Measurements from ENCODE around the gene PTK7. TPM values are rescaled to one million over a fixed set of nuclear protein-coding genes. Genes with fewer than 3 reads are reported as not detected.

Gene PTK7
- total and polyA plus RNA-seq, 2 donors (not counting 3 experiments of a cell fraction or from before 2014, with no cell fraction given), result 41.9 to 65.6 TPM

DNA sequence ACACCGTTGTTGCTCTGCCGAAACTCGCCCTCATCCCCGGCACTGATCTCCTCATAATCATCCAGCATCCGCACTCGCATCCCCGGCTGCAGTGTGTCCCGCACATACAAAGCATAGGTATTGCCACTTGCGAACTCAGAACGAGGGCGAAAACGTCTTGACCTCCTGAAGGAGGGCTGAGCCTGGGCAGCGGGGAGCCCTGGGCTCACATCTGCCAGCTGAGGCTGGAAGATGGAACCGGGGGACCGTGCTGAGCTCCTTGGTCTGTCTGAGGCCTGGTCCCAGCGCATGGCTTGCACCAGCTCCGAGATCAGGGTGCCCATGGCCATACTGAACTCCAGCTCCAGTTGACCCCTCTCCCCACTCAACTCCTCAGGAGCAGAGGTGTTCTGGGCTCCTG is 25.1 kb upstream of the PTK7 start:
- POLR2A ChIA-PET, result no interaction called here
- Histone ChIP-seq H3K36me3 (ENCODE audit: control insufficient read depth in 2 of 2, extremely low read depth in 1 of 2, insufficient read depth in 2 of 2, low read length in 2 of 2) (peaks cover 0 to 24% of the 10 kb centered on the region in 2 experiments), H2AFZ (ENCODE audit: low read depth, low read length) (no peak overlapping the region), H3K9me3 (replicated peaks; ENCODE audit: control insufficient read depth, insufficient read depth, low read length) (no peaks in the 10 kb centered on the region), H3K9me1 (replicated peaks; ENCODE audit: control insufficient read depth, extremely low read depth, insufficient read depth, low read length) (no peaks in the 10 kb centered on the region), H3K4me1 (ENCODE audit: control insufficient read depth, extremely low read depth, insufficient read depth, low read length) (peaks cover 8% of the 10 kb centered on the region), H3K79me2 (ENCODE audit: control insufficient read depth, insufficient read depth, low read length) (peaks cover 2% of the 10 kb centered on the region), H4K20me1 (replicated peaks; ENCODE audit: control insufficient read depth, extremely low read depth, insufficient read depth, low read length) (no peaks in the 10 kb centered on the region), H3K9ac (replicated peaks; ENCODE audit: extremely low read depth, insufficient read depth, low read length) (no peak overlapping the region), H3K4me3 (replicated peaks in 1 of 3; ENCODE audit: insufficient read depth in 1 of 3, low read depth in 1 of 3, low read length in 3 of 3) (no peak overlapping the region), H3K4me2 (ENCODE audit: insufficient read depth, low read length) (no peak overlapping the region), H3K27ac (ENCODE audit: insufficient read depth, low read depth, low read length) (no peak overlapping the region), H3K27me3 (ENCODE audit: control insufficient read depth in 2 of 2, insufficient read depth in 2 of 2, low read length in 2 of 2) (no peaks in the 10 kb centered on the region)
- CTCF ChIA-PET, result no interaction called here
- FAIRE-seq (no peak), DNase-seq (ENCODE audit: low read depth, low spot score) (no peak)
- TF ChIP-seq EZH2 (IDR thresholded peaks at IDR 0.05; ENCODE audit: borderline replicate concordance, low read depth, low read length, severe bottlenecking) (no peak), FOS (IDR thresholded peaks at IDR 0.05; ENCODE audit: borderline replicate concordance, insufficient read depth, low read length) (no peak), CTCF (IDR thresholded peaks at IDR 0.05; ENCODE audit: extremely low read depth in 1 of 2, insufficient read depth in 1 of 2, low read depth in 1 of 2, low read length in 2 of 2) (no peak), POLR2AphosphoS5 (IDR thresholded peaks at IDR 0.05; ENCODE audit: insufficient read depth, low read depth, low read length) (no peak), POLR2A (IDR thresholded peaks at IDR 0.05; ENCODE audit: low read depth, low read length) (no peak), MYC (IDR thresholded peaks at IDR 0.05; ENCODE audit: low read depth, low read length) (no peak), JUN (IDR thresholded peaks at IDR 0.05; ENCODE audit: borderline replicate concordance, insufficient read depth, insufficient read length, low read depth) (no peak), GATA2 (IDR thresholded peaks at IDR 0.05; ENCODE audit: insufficient read depth, insufficient read length, low read depth, low read length) (no peak)
- TF ChIP-seq, protein P1, sequence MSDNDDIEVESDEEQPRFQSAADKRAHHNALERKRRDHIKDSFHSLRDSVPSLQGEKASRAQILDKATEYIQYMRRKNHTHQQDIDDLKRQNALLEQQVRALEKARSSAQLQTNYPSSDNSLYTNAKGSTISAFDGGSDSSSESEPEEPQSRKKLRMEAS (IDR thresholded peaks at IDR 0.05; ENCODE audit: insufficient read depth, insufficient read length), result no peak
- dilution Hi-C loops (cut with MboI; ENCODE audit: extremely low pct_ligation_motif_present, low sequenced_read_pairs) (no loop called here), intact Hi-C loops (cut with micrococcal nuclease) (no loop called here)
- BruUV-seq (replicated peaks), result no TSS peak
